VCaP (cell line): ENCODE data around the gene SWI5.

ENCODE experiments used
- H3K27ac ChIP-seq: fragments of 450-650 bp; 2 replicates; pipeline ENCODE4 v1.5.1; 2017
- TF ChIP-seq, protein P1 (sequence below): fragments of 450-650 bp; conservative IDR thresholded peaks from 2 replicates; pipeline ENCODE4 v1.5.1; 2017; ENCODE audit warnings: mild to moderate bottlenecking, moderate library complexity

The SWI5 gene

DNA sequence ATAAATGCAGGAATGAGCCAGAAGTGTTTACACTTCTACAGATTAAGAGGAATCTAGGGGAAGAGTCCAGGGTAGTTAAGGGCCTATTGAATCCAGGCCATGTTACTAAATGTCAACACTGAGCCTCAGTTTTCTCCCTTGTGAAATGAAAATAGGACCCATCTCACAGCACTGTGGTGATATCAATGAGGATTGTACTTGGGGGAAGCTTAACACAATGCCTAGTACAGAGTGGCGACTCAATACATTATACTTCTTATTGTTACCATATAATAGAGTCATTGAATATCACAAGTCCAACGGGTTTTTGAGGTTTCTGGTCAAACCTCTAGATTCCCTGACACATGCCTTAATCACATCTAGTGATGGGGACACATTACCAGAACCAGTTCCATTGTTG lies 41.6 kb downstream of the SWI5 start:
- TF ChIP-seq, protein P1, sequence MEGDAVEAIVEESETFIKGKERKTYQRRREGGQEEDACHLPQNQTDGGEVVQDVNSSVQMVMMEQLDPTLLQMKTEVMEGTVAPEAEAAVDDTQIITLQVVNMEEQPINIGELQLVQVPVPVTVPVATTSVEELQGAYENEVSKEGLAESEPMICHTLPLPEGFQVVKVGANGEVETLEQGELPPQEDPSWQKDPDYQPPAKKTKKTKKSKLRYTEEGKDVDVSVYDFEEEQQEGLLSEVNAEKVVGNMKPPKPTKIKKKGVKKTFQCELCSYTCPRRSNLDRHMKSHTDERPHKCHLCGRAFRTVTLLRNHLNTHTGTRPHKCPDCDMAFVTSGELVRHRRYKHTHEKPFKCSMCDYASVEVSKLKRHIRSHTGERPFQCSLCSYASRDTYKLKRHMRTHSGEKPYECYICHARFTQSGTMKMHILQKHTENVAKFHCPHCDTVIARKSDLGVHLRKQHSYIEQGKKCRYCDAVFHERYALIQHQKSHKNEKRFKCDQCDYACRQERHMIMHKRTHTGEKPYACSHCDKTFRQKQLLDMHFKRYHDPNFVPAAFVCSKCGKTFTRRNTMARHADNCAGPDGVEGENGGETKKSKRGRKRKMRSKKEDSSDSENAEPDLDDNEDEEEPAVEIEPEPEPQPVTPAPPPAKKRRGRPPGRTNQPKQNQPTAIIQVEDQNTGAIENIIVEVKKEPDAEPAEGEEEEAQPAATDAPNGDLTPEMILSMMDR, result no peak
- no peak overlapping the region for H3K27ac ChIP-seq

GRCh38 chr9:128321343-128321742 lies 45.3 kb downstream of the SWI5 start:
- peak overlapping the region; percentile 97 for H3K27ac ChIP-seq
- TF ChIP-seq, protein P1, result no peak

- H3K27ac ChIP-seq, result peak overlapping the region; percentile 97
- TF ChIP-seq, protein P1, result no peak
These were observed 45.9 kb downstream of the SWI5 start for GRCh38 chr9:128321879-128322403.

- TF ChIP-seq, protein P1, result no peak
- peak within 1 kb of the TSS; percentile 97 for H3K27ac ChIP-seq
These were observed 46.5 kb downstream of the SWI5 start, which contains the start of the genes COQ4 and TRUB2 for GRCh38 chr9:128322404-128323211. COQ4 (plus strand) TSS chr9:128322839; CDS start chr9:128322859, 20 bp downstream. TRUB2 (minus strand) TSS chr9:128322447; CDS start chr9:128322408, 39 bp downstream.

- H3K27ac ChIP-seq, result peak overlapping the region; percentile 97
- TF ChIP-seq, protein P1, result no peak
These were observed 47.2 kb downstream of the SWI5 start for GRCh38 chr9:128323212-128323730.

DNA sequence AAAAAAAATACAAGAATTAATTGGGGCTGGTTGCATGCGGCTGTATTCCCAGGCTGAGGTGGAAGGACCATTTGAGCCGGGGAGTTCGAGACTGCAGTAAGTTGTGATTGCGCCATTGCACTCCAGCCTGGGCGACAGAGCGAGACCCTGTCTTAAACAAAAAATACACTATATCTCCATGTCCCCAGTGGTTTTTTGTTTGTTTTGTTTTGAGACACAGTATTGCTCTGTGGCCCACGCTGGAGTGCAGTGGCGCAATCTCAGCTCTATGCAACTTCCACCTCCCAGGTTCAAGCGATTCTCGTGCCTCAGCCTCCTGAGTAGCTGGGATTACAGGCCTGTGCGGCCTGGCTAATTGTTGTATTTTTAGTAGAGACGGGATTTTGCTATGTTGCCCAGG lies 47.7 kb downstream of the SWI5 start:
- TF ChIP-seq, protein P1, result no peak
- H3K27ac ChIP-seq, result peak overlapping the region; percentile 97

GRCh38 chr9:128324401-128324800 lies 48.3 kb downstream of the SWI5 start:
- H3K27ac ChIP-seq, result peak overlapping the region; percentile 97; the same call in 1 of the 2 replicates
- TF ChIP-seq, protein P1, result no peak
